ENCODE data around the gene SYNE1. TPM values are rescaled to one million over a fixed set of nuclear protein-coding genes. Genes with fewer than 3 reads are reported as not detected.

SYNE1 gene
- total and polyA plus RNA-seq, 2 experiments from 2014 or later, result 14.6 to 83.9 TPM

DNA sequence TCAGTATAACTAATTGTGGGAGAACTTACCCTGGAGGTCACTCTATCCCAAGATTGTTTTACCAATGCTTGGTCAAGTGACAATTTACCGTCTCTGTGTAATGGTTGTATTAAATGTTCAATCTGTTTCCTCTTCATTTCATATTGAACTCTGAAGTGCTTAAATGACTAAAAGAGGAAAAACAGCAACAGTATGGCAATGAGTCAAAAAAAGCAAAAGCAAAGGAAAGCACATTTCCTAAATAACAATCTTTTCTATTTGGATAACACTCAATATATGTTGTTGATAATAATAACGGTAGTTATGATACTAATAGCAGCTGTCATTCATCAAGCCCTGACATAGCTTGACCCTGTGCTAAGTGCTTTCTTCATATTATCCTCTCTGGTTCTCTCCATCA lies 152.4 kb downstream of the SYNE1 start:
- no peak overlapping the region for H3K4me3 ChIP-seq
- H3K4me1 ChIP-seq (ENCODE audit: low read depth), result no peaks in the 10 kb centered on the region
- no peaks in the 10 kb centered on the region for H3K36me3 ChIP-seq
- no peaks in the 10 kb centered on the region for H3K27me3 ChIP-seq
- no peaks in the 10 kb centered on the region for H3K9me3 ChIP-seq (ENCODE audit: low read depth)
- TF ChIP-seq, protein P1, sequence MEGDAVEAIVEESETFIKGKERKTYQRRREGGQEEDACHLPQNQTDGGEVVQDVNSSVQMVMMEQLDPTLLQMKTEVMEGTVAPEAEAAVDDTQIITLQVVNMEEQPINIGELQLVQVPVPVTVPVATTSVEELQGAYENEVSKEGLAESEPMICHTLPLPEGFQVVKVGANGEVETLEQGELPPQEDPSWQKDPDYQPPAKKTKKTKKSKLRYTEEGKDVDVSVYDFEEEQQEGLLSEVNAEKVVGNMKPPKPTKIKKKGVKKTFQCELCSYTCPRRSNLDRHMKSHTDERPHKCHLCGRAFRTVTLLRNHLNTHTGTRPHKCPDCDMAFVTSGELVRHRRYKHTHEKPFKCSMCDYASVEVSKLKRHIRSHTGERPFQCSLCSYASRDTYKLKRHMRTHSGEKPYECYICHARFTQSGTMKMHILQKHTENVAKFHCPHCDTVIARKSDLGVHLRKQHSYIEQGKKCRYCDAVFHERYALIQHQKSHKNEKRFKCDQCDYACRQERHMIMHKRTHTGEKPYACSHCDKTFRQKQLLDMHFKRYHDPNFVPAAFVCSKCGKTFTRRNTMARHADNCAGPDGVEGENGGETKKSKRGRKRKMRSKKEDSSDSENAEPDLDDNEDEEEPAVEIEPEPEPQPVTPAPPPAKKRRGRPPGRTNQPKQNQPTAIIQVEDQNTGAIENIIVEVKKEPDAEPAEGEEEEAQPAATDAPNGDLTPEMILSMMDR (IDR thresholded peaks at IDR 0.05; ENCODE audit: low read depth, low read length), result no peak
- no peak for DNase-seq (ENCODE audit: low read depth in 1 of 2, low spot score in 1 of 2)
- H3K27ac ChIP-seq, result no peak overlapping the region

DNA sequence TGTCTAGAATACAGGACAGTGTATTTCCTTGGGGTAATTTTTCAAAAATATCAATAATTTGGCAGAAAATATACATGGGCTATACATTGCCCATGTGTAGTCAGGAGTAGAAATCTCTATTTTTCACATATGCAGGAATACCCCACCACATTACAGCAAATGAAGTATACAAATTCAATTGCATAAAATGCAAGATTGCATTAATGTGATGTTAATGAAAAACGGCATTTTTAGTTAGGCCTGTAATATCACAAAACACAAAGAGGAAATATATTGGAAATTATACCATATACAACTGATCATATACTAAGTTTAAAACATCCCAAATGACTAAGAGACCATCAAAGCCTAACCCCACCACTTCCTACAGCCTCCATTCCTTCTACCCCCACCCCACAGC lies 154.9 kb downstream of the SYNE1 start:
- no peaks in the 10 kb centered on the region for H3K9me3 ChIP-seq (ENCODE audit: low read depth)
- TF ChIP-seq, protein P1 (IDR thresholded peaks at IDR 0.05; ENCODE audit: low read depth, low read length), result no peak

DNA sequence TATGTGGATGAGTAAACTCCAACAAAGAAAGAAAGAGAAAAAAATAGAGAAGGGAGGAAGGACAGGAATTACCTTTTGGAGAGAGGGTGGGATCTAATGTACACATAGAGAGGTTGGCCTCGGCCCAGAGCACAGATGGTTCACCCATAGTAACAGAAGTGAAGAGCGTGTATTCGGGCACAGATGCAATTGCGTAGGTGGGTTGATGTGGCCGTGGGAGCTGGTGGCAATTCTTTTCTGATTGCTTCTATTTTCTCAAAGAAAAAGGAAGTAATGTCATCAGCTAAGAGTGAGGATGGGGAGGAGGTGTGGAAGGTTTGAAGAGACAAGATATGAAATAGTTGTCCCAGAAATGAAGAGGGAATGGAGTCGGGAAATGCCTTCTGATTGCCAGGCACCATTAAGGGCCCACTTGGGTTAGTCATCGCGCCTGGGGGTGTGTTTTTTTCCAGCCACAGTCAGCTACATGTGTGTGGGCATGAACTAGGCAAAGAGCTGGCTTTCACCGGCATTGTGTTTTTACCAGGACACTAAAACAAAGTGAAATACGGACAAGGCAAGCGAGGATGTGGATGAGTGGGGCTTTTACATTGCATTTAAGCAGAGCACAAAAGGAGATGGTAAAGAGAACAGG lies 158.7 kb downstream of the SYNE1 start:
- DNase-seq (ENCODE audit: low read depth in 1 of 2, low spot score in 1 of 2), result no peak
- H3K9me3 ChIP-seq (ENCODE audit: low read depth), result no peaks in the 10 kb centered on the region
- H3K4me1 ChIP-seq (ENCODE audit: low read depth), result no peaks in the 10 kb centered on the region
- H3K27ac ChIP-seq, result no peak overlapping the region
- H3K27me3 ChIP-seq, result no peaks in the 10 kb centered on the region
- TF ChIP-seq, protein P1 (IDR thresholded peaks at IDR 0.05; ENCODE audit: low read depth, low read length), result no peak
- H3K4me3 ChIP-seq, result no peak overlapping the region
- H3K36me3 ChIP-seq, result no peaks in the 10 kb centered on the region

More for the DNA sequence above, 154.9 kb downstream of the SYNE1 start:
- Histone ChIP-seq H3K4me1 (ENCODE audit: low read depth) (no peaks in the 10 kb centered on the region), H3K36me3 (no peaks in the 10 kb centered on the region), H3K27me3 (no peaks in the 10 kb centered on the region), H3K27ac (no peak overlapping the region), H3K4me3 (no peak overlapping the region)
- no peak for DNase-seq (ENCODE audit: low read depth in 1 of 2, low spot score in 1 of 2)

DNA sequence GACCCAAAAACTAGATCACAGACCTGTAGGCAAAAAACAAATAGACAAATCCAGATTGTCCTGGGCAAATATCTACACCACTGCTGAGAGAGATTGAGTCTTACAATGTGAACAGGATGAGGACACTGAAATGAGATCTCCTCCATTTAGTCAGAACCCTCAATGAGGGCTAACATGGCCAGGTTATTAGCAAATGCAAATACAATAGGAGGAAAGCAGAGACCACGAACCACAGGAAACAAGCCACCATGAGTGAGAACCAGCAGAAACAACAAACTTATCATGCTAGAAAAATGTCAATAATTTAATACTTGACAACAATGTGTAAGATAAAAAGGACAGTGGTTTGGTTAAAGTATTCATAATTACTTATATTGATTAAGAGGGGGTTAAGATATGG lies 162.8 kb downstream of the SYNE1 start:
- H3K4me1 ChIP-seq (ENCODE audit: low read depth), result no peaks in the 10 kb centered on the region
- no peaks in the 10 kb centered on the region for H3K36me3 ChIP-seq
- no peak for DNase-seq (ENCODE audit: low read depth in 1 of 2, low spot score in 1 of 2)
- H3K9me3 ChIP-seq (ENCODE audit: low read depth), result no peaks in the 10 kb centered on the region
- TF ChIP-seq, protein P1 (IDR thresholded peaks at IDR 0.05; ENCODE audit: low read depth, low read length), result no peak
- H3K27ac ChIP-seq, result no peak overlapping the region
- no peak overlapping the region for H3K4me3 ChIP-seq
- H3K27me3 ChIP-seq, result no peaks in the 10 kb centered on the region

DNA sequence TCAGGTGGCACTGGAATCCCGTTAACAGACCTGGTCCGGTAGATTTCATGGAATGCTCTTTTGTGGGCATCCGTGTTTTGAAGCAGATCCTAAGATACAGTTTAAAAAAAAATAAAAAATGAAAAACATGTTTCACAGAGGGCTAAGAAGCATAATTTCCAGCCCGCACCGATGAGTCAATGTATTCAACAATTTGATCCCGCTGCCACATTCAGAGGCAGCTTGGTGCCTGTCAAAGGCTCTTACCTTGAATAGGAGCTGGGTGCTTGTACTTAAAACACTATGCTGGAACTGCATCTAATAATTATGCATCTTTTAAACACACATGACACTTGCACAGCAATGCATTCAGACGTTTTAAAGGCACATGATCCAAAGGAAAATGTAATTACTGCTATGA lies 164.8 kb downstream of the SYNE1 start:
- Histone ChIP-seq H3K27me3 (no peaks in the 10 kb centered on the region), H3K9me3 (ENCODE audit: low read depth) (no peaks in the 10 kb centered on the region), H3K4me1 (ENCODE audit: low read depth) (no peaks in the 10 kb centered on the region), H3K36me3 (no peaks in the 10 kb centered on the region), H3K27ac (no peak overlapping the region), H3K4me3 (no peak overlapping the region)
- no peak for DNase-seq (ENCODE audit: low read depth in 1 of 2, low spot score in 1 of 2)
- TF ChIP-seq, protein P1 (IDR thresholded peaks at IDR 0.05; ENCODE audit: low read depth, low read length), result no peak

Data from cardiac muscle cell (in vitro differentiated cells and primary cell).